K562 (cell line): Measurements from ENCODE around the gene ADARB2.

Source experiments
- ATF3 ChIP-seq, 2 experiments: fragments of 450-650 bp in 1 of 2; sonication (generic) in 1 of 2; formaldehyde crosslinking in 1 of 2; IDR thresholded peaks in 1 of 2; conservative IDR thresholded peaks in 1 of 2; 2 replicates each; pipeline versions ENCODE4 v1.6.1 to v1.8.1; 2016 to 2023; ENCODE audit warnings: mild to moderate bottlenecking in 2 of 2, moderate library complexity in 2 of 2, inconsistent platforms in 1 of 2, missing genetic modification reagents in 1 of 2
- FOXA3 ChIP-seq, 2 experiments: fragments of 450-650 bp in 1 of 2; sonication (generic) in 1 of 2; formaldehyde crosslinking; IDR thresholded peaks in 1 of 2; conservative IDR thresholded peaks in 1 of 2; 2 replicates each; pipeline versions ENCODE4 v1.4.0 to v1.8.0; 2020 to 2022; ENCODE audit warnings: mild to moderate bottlenecking in 2 of 2, missing genetic modification reagents in 1 of 2
- YY1 ChIP-seq, 3 experiments: IDR thresholded peaks; 2 replicates each; pipeline ENCODE4 v1.6.1; 2011; ENCODE audit warnings: low read length in 2 of 3, mild to moderate bottlenecking in 2 of 3, moderate library complexity in 2 of 3, borderline replicate concordance in 1 of 3, control low read depth in 1 of 3, low read depth in 1 of 3; ENCODE audit not compliant: insufficient read depth in 3 of 3, insufficient replicate concordance in 2 of 3, control insufficient read depth in 1 of 3, insufficient read length in 1 of 3; ENCODE audit errors: extremely low read depth in 1 of 3
- ZFP30 ChIP-seq: fragments of 250-450 bp; sonication (Bioruptor Pico); IDR thresholded peaks from 2 replicates; pipeline ENCODE4 v1.8.0; 2022; ENCODE audit warnings: moderate library complexity, mild to moderate bottlenecking, inconsistent platforms, borderline replicate concordance

- TF ChIP-seq ATF3 (IDR thresholded peaks at IDR 0.05) = no peak
- TF ChIP-seq ATF3 (CRISPR knock-in tag; conservative IDR thresholded peaks at IDR 0.05) = no peak
- no peak for TF ChIP-seq YY1 (IDR thresholded peaks at IDR 0.05; ENCODE audit: borderline replicate concordance in 1 of 3, control insufficient read depth in 1 of 3, extremely low read depth in 1 of 3, insufficient read depth in 3 of 3, insufficient read length in 1 of 3, insufficient replicate concordance in 2 of 3, low read depth in 1 of 3, low read length in 2 of 3)
- no peak for TF ChIP-seq ZFP30 (CRISPR knock-in tag)
- no peak for TF ChIP-seq FOXA3 (CRISPR knock-in tag; conservative IDR thresholded peaks at IDR 0.05 in 1 of 2, IDR thresholded peaks at IDR 0.05 in 1 of 2)
Measured at GRCh38 chr10:1665681-1666080, 71.6 kb downstream of the ADARB2 start.
